Astrocyte of the spinal cord (primary cell): Measurements from ENCODE around the gene URM1.

Experiments
- DNase-seq: peaks from one replicate; pipeline ENCODE4 v3.0.0; 2011; ENCODE audit warnings: low read depth, low spot score
- H3K4me3 ChIP-seq: 2 replicates; pipeline ENCODE4 v1.5.1; 2011; ENCODE audit warnings: low read depth, mild to moderate bottlenecking, low read length, moderate library complexity
- CTCF ChIP-seq: IDR thresholded peaks from 2 replicates; pipeline ENCODE4 v1.5.1; 2012; ENCODE audit warnings: low read depth, mild to moderate bottlenecking, low read length, inconsistent platforms
- in situ Hi-C: cut with HindIII; loops from 2 replicates; pipeline ENCODE4 v1.10.0; 2017; ENCODE audit warnings: low sequenced_read_pairs

URM1 gene

GRCh38 chr9:128428644-128429512 is 57.7 kb downstream of the URM1 start:
- peak; percentile 65 for DNase-seq
- H3K4me3 ChIP-seq, result no peak overlapping the region
- in situ Hi-C loops, result no loop called here
- no peak for TF ChIP-seq CTCF

- no peak for DNase-seq
- in situ Hi-C loops, result no loop called here
- TF ChIP-seq CTCF, result peak; percentile 8
- H3K4me3 ChIP-seq, result no peak overlapping the region
Measured at GRCh38 chr9:128429513-128430086, 58.4 kb downstream of the URM1 start.

GRCh38 chr9:128431207-128431606 is 60.0 kb downstream of the URM1 start:
- in situ Hi-C loops, result no loop called here
- no peak overlapping the region for H3K4me3 ChIP-seq
- TF ChIP-seq CTCF, result no peak
- DNase-seq, result no peak

GRCh38 chr9:128434340-128434739 is 63.2 kb downstream of the URM1 start:
- H3K4me3 ChIP-seq, result no peak overlapping the region
- no peak for DNase-seq
- in situ Hi-C loops, result no loop called here
- TF ChIP-seq CTCF, result no peak

GRCh38 chr9:128435611-128436010 is 64.4 kb downstream of the URM1 start:
- in situ Hi-C loops, result no loop called here
- no peak overlapping the region for H3K4me3 ChIP-seq
- no peak for TF ChIP-seq CTCF
- no peak for DNase-seq

GRCh38 chr9:128438343-128439109 is 67.4 kb downstream of the URM1 start:
- H3K4me3 ChIP-seq, result no peak overlapping the region
- DNase-seq, result peak; percentile 63
- in situ Hi-C loops, result no loop called here
- peak; percentile 93 for TF ChIP-seq CTCF
